SK-N-SH treated with all-trans-retinoic acid at 6 μM for 48 hours (cell line): Measurements from ENCODE around the gene NR2C2AP.

ENCODE experiments used
- ARNTL ChIP-seq: fragments of 450-650 bp; formaldehyde crosslinking; IDR thresholded peaks from 2 replicates; pipeline ENCODE4 v1.5.0; 2020; ENCODE audit warnings: low read depth, mild to moderate bottlenecking, moderate library complexity, borderline replicate concordance
- OSR1 ChIP-seq: fragments of 250-450 bp; sonication (Bioruptor Pico); IDR thresholded peaks from 2 replicates; pipeline ENCODE4 v1.8.0; 2022; ENCODE audit warnings: moderate library complexity, mild to moderate bottlenecking, inconsistent platforms
- RARB ChIP-seq: fragments of 250-450 bp; sonication (Bioruptor Pico); IDR thresholded peaks from 2 replicates; pipeline ENCODE4 v1.8.0; 2021; ENCODE audit warnings: mild to moderate bottlenecking, moderate library complexity
- ZFP30 ChIP-seq: fragments of 450-650 bp; formaldehyde crosslinking; IDR thresholded peaks from 2 replicates; pipeline ENCODE4 v1.5.0; 2022; ENCODE audit warnings: mild to moderate bottlenecking, moderate library complexity
- TF ChIP-seq, protein P1 (sequence below): fragments of 250-450 bp; sonication (Bioruptor Pico); IDR thresholded peaks from 2 replicates; pipeline ENCODE4 v1.5.1; 2020; ENCODE audit warnings: low read depth, mild to moderate bottlenecking, moderate library complexity

DNA sequence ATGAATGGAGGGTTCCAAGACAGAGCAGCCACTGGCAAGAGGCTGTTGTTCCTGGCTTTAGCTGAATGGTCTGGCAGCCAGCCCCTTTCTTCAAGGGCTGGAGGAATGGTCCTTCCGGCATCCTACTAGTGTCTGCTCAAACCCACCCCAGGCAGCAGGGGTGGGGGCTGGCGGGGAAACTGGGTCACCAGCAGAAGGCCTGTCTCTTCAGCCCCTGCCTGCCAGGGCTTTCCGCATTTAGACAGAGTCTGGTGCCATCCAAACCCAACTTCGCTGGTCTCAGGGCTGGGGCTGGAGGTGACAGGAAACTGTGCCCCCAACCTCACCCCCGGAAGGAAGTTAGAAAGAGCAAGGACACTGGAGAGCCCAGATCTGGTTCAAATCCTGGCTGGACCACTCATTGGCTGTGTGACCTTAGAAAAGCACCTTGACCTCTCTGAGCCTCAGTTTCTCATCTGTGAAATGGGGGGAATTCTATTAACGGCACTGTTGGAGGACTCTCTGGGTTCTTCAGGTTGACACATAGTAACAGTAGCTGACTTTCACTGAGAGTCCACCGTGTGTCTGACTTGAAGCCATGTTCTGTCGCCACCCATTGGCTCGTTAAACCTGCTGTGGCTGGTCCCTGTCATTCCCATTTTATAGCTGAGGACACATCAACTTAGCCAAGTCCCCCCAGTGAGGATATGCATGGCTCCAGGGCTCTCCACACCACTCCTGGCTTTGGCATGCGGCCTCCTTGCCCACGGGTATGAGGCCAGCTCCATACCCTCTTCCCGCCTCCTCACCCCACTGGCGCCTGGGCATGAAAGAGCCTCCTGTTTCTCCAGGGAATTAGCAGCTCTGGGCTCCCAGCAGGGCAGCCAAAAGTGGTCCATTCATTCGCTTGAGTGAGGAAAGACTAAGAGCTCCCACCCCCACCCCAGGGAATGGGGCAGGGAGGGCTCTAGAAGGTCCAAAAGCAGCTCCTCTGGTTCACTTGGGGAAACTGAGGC lies 2.5 kb upstream of the NR2C2AP start:
- TF ChIP-seq RARB (CRISPR knock-in tag) (no peak), OSR1 (no peak), ZFP30 (CRISPR knock-in tag) (no peak), ARNTL (CRISPR knock-in tag) (no peak)
- TF ChIP-seq, protein P1, sequence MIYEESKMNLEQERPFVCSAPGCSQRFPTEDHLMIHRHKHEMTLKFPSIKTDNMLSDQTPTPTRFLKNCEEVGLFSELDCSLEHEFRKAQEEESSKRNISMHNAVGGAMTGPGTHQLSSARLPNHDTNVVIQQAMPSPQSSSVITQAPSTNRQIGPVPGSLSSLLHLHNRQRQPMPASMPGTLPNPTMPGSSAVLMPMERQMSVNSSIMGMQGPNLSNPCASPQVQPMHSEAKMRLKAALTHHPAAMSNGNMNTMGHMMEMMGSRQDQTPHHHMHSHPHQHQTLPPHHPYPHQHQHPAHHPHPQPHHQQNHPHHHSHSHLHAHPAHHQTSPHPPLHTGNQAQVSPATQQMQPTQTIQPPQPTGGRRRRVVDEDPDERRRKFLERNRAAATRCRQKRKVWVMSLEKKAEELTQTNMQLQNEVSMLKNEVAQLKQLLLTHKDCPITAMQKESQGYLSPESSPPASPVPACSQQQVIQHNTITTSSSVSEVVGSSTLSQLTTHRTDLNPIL (CRISPR knock-in tag) = no peak
